Activated naive CD8-positive, alpha-beta T cell treated with anti-CD3 and anti-CD28 coated beads, Interleukin-2, amount 50 U/mL, for 24 hours (primary cell): Measurements from ENCODE around the gene OLIG3.

Experiments
- ATAC-seq: fragments of 150-1000 bp; cut with Tn5 transposase; one replicate; pipeline ENCODE4 v1.10.0; 2021
- DNase-seq: peaks from one replicate; pipeline ENCODE4 v3.0.0; 2021
- H3K27ac Mint-ChIP-seq: one replicate; pipeline ENCODE4 v1.8.0; 2021; ENCODE audit warnings: mild to moderate bottlenecking, mixed read lengths
- H3K27me3 Mint-ChIP-seq: one replicate; pipeline ENCODE4 v1.8.0; 2021; ENCODE audit warnings: mixed read lengths
- H3K36me3 Mint-ChIP-seq: one replicate; pipeline ENCODE4 v1.8.0; 2021; ENCODE audit warnings: low read depth, mixed read lengths
- H3K4me1 Mint-ChIP-seq: one replicate; pipeline ENCODE4 v1.8.0; 2021; ENCODE audit warnings: mixed read lengths
- H3K4me3 Mint-ChIP-seq: one replicate; pipeline ENCODE4 v1.8.0; 2021; ENCODE audit warnings: mild to moderate bottlenecking, moderate library complexity, mixed read lengths
- H3K9me3 Mint-ChIP-seq: one replicate; pipeline ENCODE4 v1.8.0; 2021; ENCODE audit warnings: mixed read lengths

The OLIG3 gene

DNA sequence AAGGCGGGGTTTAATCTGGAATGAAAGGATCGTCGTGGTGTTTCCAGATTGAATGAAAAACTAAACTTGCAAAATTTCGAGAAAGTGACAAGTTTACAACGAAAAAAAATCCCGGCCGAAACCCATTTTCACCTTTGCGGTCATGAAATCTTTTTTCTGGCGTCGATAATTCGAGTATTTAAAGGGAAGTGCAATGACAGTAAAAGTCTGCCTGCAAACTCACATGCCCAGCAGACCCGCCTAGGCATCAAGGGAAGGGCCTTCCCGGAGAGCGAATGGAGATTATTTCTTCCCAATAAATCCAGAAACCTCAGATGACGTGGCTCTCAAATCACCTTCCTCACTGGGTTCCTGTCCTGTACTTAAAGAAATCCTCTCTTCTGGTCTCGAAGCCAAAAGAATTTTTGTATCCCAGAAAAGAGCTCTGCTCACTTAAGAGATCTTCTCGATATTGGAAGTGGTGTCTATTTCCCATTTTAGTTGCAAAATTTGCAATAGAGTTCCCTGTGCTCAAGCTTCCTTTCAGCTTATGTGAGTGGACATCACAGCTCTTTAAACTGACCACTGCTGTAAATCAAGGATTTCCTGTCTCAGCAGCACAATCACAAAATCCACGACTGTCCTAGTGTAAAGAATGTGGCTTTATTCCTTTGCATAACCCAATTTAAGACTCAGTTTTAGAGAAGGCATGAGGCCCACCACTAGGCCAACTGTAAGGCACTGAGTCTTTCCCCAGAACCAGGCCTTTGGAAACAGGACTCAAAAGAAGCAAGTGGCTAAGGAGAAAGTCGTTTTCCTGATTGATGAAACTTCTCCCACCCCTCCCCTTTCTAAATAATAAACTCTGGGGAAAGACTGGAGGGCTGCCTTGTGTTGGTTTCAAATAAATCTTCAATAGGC, 3.9 kb downstream of the OLIG3 start:
- ATAC-seq, result no peak
- DNase-seq, result no peak
- no peak overlapping the region for H3K4me3 Mint-ChIP-seq
- peaks cover 2% of the 10 kb centered on the region for H3K36me3 Mint-ChIP-seq
- peaks cover 96% of the 10 kb centered on the region for H3K27me3 Mint-ChIP-seq
- peaks cover 4% of the 10 kb centered on the region for H3K9me3 Mint-ChIP-seq
- peaks cover 53% of the 10 kb centered on the region for H3K4me1 Mint-ChIP-seq
- no peak overlapping the region for H3K27ac Mint-ChIP-seq

DNA sequence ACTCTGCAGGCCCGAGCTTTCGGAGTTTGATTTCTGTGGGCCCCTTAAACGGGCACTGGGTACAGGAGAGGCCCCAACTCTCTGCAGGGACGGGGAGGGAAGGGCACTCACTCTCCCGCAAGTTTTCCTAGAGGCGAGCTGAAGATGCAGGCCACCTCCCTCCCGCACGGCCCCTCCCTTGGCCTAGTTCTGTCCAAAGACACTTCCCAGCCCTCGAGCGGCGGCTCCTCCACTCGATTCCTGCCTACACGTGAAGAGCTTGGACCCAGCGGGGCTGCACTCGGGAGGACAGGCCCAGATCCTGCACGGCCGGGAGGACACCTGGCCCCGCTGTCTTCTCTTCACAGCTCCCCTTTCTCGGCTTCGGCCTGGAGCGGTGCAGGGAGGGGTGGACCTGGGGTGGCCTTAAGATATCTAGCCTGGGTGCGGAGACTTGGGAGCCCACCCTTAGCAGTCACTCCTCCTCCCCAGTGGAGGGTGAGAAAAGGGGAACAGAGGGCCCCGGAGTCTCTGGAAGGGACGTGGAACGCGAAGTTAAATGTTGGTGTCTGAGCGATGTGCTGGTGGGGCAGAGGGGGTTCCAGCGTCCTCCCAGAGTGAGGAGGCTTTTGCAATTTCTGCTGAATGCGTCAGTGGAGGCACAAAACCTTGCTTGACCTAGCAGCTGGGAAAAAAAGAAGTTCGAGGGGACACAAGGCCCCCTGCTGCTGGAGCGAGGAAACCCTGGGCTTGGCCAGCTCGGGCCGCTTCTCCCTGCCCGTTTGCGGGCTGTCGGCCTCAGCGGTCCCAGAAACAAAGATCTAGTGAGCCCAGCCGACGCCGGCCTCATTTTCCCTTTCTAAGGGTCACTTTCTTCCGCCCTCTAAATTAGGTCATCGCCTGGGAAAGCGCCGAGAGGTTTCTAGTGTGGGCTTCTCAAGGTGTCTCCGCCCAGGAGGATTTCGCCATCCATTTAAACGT, 4.9 kb downstream of the OLIG3 start:
- peaks cover 2% of the 10 kb centered on the region for H3K36me3 Mint-ChIP-seq
- no peak overlapping the region for H3K27ac Mint-ChIP-seq
- ATAC-seq (no peak), DNase-seq (no peak)
- H3K27me3 Mint-ChIP-seq, result peaks cover 91% of the 10 kb centered on the region
- peaks cover 45% of the 10 kb centered on the region for H3K4me1 Mint-ChIP-seq
- peak overlapping the region; percentile 62 for H3K4me3 Mint-ChIP-seq
- peaks cover 4% of the 10 kb centered on the region for H3K9me3 Mint-ChIP-seq

DNA sequence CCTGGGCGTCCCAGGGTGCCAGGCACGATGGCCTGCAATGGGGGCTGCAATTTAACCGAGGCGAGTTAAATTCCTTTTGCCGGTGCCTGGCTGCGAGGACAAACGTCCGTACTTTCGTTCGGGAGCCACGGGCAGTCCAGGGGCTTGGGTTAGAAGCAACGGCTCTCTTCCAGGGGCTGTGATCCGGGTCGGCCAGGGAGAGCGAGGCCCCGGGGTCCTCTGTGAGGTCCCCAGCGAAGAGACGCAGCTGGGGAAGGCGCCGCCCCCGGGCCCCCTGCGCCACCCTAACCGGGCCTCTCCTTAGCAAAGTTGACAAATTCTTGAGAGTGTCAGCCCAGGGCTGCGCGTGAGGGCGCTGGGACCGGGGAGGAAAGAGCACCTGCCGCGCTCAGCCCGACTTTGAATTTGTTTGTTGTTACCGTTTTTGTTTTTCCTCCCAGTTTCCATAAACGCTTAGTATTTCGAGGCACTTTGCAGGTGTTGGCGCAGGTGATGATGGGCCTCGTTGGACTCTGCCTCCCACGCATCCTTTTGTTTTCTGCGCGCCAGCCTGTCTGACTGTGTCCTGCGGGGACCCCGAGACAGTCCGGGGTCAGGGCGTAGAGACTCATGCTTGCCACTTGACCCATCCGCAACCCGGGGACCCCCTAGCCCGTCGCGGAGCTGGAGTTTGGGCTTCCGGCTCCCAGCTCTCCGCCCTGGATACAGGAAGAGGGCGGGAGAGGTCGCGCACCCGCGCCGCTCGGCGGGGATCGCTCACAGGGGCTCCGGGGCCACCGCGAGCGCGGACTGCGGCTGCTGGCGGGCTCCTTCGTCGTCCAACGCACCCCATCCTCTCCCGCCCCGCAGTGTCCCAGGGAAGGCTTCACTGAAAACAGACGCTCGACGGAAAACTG, 5.8 kb downstream of the OLIG3 start:
- peaks cover 36% of the 10 kb centered on the region for H3K4me1 Mint-ChIP-seq
- peak; percentile 55 for ATAC-seq
- H3K27me3 Mint-ChIP-seq, result peaks cover 91% of the 10 kb centered on the region

DNA sequence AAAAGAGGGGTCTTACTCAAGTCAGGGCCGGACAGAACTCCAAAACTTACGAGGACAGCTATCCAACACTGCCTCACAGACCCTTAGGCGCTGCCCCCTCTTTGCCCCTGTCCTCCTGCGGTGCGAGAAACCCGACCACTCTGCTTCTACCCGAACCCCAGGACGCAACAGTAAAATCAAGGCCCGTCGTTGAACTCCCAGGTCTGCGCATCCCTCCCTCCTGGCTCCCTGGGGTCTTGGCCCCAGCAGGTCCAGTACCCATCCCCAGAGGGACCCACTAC, 6.4 kb downstream of the OLIG3 start:
- peaks cover 85% of the 10 kb centered on the region for H3K27me3 Mint-ChIP-seq

More for the DNA sequence above, 5.8 kb downstream of the OLIG3 start:
- no peak overlapping the region for H3K27ac Mint-ChIP-seq
- H3K9me3 Mint-ChIP-seq, result peaks cover 4% of the 10 kb centered on the region
- DNase-seq, result peak; percentile 16
- H3K4me3 Mint-ChIP-seq, result peak overlapping the region; percentile 62
- peaks cover 2% of the 10 kb centered on the region for H3K36me3 Mint-ChIP-seq

DNA sequence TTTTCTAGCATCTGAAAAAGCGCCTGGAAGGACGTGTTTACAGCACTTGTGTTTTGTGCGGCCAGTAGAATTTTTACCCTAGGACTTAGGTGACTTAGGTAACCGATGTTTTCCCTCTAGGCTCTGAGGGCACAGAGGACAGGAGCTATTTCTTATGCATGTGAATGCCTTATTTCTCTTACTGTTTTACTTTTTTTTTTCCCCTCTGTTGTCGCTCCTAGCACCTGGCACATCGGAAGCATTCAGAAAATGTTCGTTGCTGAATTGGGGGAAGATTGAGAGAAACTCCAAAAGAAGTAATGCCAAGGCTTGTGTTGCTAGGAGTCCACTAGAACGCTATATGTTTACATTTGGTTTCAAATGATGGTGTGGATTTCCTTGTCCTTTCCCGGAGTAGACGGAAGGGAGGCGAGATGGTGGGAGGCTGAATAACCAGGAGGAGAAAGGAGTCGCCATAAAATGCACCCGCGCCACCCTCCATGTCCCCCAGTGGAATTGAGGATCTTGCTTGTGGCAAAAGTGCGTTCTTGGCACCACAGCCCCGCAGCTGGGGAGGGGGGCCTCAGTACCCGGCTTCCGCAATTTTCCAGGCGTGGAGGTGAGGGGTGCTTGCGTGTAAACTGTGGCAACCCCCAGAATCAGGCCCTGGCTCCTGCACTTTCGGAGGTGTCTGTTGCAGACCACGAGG, 6.9 kb downstream of the OLIG3 start:
- Mint-ChIP-seq H3K27ac (no peak overlapping the region), H3K9me3 (no peaks in the 10 kb centered on the region), H3K36me3 (peaks cover 2% of the 10 kb centered on the region), H3K4me3 (no peak overlapping the region), H3K27me3 (peaks cover 84% of the 10 kb centered on the region), H3K4me1 (peaks cover 27% of the 10 kb centered on the region)
- DNase-seq (no peak), ATAC-seq (no peak)

More for the DNA sequence above, 6.4 kb downstream of the OLIG3 start:
- DNase-seq (no peak), ATAC-seq (no peak)
- Mint-ChIP-seq H3K36me3 (peaks cover 2% of the 10 kb centered on the region), H3K4me1 (peaks cover 32% of the 10 kb centered on the region), H3K9me3 (peaks cover 3% of the 10 kb centered on the region), H3K27ac (no peak overlapping the region), H3K4me3 (no peak overlapping the region)

DNA sequence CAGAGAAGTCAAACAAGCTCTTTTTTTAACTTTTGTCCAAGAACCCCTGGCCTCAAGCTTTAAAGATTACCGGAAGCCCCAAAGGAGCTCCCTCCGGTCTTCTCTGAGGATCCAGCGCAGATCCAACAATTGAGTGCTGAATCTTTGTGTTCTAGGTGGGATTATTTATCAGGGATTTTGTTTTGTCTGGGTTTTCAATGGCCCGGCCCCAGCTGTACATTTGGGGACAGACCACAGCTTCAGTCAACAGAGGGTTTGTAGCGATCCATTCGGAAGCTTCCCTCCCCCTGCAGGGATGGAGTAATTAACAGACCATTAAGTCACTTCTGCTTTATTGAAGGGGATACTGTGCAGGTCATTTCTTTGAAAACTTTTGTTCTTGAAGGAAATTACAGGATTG, 7.8 kb downstream of the OLIG3 start:
- Mint-ChIP-seq H3K4me3 (no peak overlapping the region), H3K9me3 (no peaks in the 10 kb centered on the region), H3K36me3 (peaks cover 2% of the 10 kb centered on the region), H3K27ac (no peak overlapping the region), H3K4me1 (peaks cover 24% of the 10 kb centered on the region), H3K27me3 (peaks cover 81% of the 10 kb centered on the region)
- no peak for ATAC-seq
- DNase-seq, result no peak

DNA sequence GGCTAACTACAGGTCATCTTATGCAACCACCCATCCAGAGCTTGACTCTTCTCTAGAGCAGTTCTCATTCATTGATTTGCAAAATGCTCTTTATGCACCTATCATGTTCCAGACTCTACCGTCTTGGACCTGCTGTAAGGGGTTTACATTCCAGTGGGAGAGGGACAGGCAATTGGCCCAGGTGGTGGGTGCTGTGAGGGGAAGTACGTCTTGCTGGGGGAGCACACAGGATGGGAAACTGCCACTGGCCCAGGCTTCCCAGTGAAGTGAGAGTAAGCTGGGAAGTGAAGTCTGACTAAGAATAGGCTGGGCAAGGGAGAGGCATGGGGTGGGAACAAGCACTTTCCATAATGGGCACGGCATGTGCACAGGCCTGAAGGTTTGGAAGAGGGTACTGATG, 13.8 kb downstream of the OLIG3 start:
- no peaks in the 10 kb centered on the region for H3K4me1 Mint-ChIP-seq
- ATAC-seq (no peak), DNase-seq (no peak)
- no peak overlapping the region for H3K4me3 Mint-ChIP-seq
- no peaks in the 10 kb centered on the region for H3K36me3 Mint-ChIP-seq
- H3K27ac Mint-ChIP-seq, result no peak overlapping the region
- no peaks in the 10 kb centered on the region for H3K9me3 Mint-ChIP-seq
- peaks cover 48% of the 10 kb centered on the region for H3K27me3 Mint-ChIP-seq

DNA sequence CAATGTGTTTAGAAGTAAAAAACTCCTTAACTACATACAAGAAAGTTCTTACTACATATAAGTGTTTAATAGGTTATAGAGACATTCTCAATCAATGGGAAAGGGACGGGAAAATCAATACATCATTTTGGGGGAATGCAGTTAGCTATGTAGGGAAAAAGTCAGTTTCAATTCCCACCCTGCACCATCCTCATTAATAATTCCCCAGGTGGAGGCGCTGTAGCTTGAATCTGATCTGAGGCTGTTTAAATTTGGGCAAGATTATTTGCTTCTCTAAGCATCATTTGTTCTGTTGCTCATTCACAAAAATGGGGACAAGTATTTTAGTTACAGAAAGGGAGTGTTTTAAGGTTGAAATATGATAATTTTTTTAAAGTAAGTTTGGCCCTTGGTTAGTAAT, 19.1 kb downstream of the OLIG3 start:
- DNase-seq (no peak), ATAC-seq (no peak)
- H3K9me3 Mint-ChIP-seq, result no peaks in the 10 kb centered on the region
- no peaks in the 10 kb centered on the region for H3K36me3 Mint-ChIP-seq
- H3K4me3 Mint-ChIP-seq, result no peak overlapping the region
- H3K4me1 Mint-ChIP-seq, result no peaks in the 10 kb centered on the region
- H3K27me3 Mint-ChIP-seq, result peaks cover 39% of the 10 kb centered on the region
- H3K27ac Mint-ChIP-seq, result no peak overlapping the region

DNA sequence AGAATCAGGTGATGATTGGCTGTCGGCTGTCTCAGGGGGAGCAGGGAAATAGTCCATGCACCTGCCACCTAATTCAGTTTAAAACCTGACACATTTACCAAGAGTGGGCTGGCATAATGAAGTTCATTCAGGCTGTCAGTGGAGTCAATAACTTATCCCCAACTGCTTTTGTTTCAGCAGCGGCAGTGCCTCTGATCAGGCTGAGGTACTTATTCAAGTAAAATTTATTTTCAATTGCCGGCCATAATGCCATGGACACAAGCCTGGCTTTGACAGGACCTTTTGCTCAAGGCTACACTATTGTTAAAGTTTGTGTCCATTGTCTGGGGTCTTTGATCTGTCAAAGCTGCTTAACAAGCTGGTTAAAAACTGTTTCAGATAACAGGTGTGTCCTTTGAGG, 20.6 kb downstream of the OLIG3 start:
- Mint-ChIP-seq H3K9me3 (no peaks in the 10 kb centered on the region), H3K27me3 (peaks cover 35% of the 10 kb centered on the region), H3K4me3 (no peak overlapping the region), H3K4me1 (no peaks in the 10 kb centered on the region), H3K36me3 (no peaks in the 10 kb centered on the region), H3K27ac (no peak overlapping the region)
- ATAC-seq, result no peak
- DNase-seq, result no peak

DNA sequence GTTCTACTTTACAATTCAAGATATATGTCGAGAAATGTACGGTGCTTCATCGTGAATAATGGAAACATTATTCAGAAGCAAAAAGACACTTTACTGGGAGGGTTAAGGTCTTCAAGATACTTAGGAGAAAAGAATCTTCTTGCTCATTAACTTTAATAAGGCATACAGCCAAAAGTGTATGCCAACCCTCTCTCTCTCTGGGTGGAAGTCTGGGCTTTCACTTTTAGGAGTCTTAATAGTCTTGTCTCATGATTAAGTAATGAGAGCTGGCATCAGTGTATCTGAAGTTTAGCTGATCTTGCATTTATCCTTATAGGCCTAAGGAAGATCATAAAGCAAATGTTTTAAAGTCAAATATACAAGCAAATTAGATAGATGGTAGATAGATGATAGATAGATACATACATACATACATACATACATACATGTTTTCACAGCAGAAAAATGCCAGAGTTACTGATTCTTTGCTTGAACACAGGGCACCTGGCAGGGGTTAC, 21.5 kb downstream of the OLIG3 start:
- Mint-ChIP-seq H3K4me1 (no peaks in the 10 kb centered on the region), H3K36me3 (no peaks in the 10 kb centered on the region), H3K27ac (no peak overlapping the region), H3K4me3 (no peak overlapping the region), H3K9me3 (no peaks in the 10 kb centered on the region), H3K27me3 (peaks cover 33% of the 10 kb centered on the region)
- ATAC-seq, result no peak
- DNase-seq, result no peak

DNA sequence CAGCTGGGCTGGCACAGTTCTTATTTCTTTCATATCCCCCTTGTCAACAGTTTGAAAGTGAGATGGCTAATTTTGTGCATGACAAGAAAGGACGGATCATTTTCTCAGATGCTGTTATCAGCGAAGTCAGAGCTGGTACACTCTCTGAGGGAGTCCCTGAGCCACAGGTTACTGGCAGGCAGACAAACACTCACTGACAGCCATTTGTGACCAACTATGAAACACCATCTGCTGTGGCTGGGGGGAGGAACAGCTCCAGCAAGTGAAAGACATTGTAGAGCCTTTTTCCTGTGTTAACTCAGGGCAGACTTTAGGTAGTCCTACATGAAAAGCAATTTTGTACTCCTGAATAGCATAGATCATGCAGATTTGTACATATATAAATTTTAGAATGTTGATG, 22.2 kb downstream of the OLIG3 start:
- Mint-ChIP-seq H3K36me3 (no peaks in the 10 kb centered on the region), H3K27me3 (peaks cover 29% of the 10 kb centered on the region), H3K9me3 (no peaks in the 10 kb centered on the region), H3K27ac (no peak overlapping the region), H3K4me1 (no peaks in the 10 kb centered on the region), H3K4me3 (no peak overlapping the region)
- DNase-seq, result no peak
- no peak for ATAC-seq

DNA sequence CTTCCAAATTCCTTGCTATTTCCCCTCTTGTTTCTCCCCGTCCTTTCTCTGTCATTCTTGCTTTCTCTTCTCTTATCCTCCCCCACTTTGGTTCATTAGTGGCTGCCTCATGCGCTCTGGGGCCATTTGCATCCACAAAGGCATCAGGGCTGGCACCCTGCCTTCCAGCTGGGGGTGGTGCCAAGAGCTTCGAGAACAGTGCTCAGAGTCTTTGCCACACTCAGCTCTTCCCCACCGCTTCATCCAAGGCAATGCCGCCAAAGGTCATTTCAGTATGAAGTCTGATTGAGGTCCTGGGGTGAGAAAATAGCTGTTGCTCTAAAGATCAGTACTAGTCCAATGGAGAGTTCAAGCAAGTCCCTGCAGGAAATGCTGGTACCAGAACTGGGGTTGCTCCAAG, 22.7 kb downstream of the OLIG3 start:
- ATAC-seq (no peak), DNase-seq (no peak)
- no peak overlapping the region for H3K27ac Mint-ChIP-seq
- no peaks in the 10 kb centered on the region for H3K9me3 Mint-ChIP-seq
- no peak overlapping the region for H3K4me3 Mint-ChIP-seq
- H3K36me3 Mint-ChIP-seq, result no peaks in the 10 kb centered on the region
- H3K4me1 Mint-ChIP-seq, result no peaks in the 10 kb centered on the region
- peaks cover 25% of the 10 kb centered on the region for H3K27me3 Mint-ChIP-seq

DNA sequence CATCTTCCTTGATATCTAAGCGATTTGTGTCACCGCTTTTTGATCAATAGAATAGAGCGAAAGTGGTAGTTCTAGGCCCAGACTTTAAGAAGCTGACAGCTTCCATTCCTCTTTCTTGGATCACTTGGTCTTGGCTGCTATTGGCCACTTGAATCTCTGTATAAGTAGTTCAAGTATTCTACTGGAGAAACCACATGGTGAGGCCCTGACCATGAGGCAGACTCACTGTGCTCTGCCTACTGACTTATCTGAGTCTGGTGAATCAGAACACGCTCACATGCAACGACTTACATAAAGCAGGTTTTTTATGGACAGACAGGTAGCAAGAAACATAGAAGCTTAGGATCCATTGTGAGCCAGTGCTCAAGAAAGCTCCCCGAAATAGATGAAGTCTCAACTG, 27.0 kb downstream of the OLIG3 start:
- Mint-ChIP-seq H3K4me1 (no peaks in the 10 kb centered on the region), H3K4me3 (no peak overlapping the region), H3K27ac (no peak overlapping the region), H3K36me3 (no peaks in the 10 kb centered on the region), H3K9me3 (no peaks in the 10 kb centered on the region), H3K27me3 (peaks cover 9% of the 10 kb centered on the region)
- no peak for DNase-seq
- no peak for ATAC-seq
